Bronchial epithelial cell (primary cell): ENCODE results near the gene KRT36. TPM values are rescaled to one million over a fixed set of nuclear protein-coding genes. Genes with fewer than 3 reads are reported as not detected.

Source experiments
- DNase-seq: peaks from one replicate; pipeline ENCODE4 v3.0.0-alpha.2; 2010; ENCODE audit warnings: low read depth
- FAIRE-seq: peaks from 2 replicates; lab custom pipeline; 2011; peaks lifted over from hg19 to GRCh38; lab: Jason Lieb, UNC
- H3K27me3 ChIP-seq: 2 replicates; pipeline ENCODE4 v1.5.1; 2011; ENCODE audit warnings: low read length; ENCODE audit not compliant: control insufficient read depth, insufficient read depth
- H3K36me3 ChIP-seq: 2 replicates; pipeline ENCODE4 v1.5.1; 2011; ENCODE audit warnings: low read length; ENCODE audit not compliant: control insufficient read depth, insufficient read depth
- H3K4me3 ChIP-seq: 2 replicates; pipeline ENCODE4 v1.5.1; 2011; ENCODE audit warnings: mild to moderate bottlenecking, low read depth, low read length, control low read depth
- total RNA-seq: library from RNA; depleted of rRNA; stranded (reverse); fragments of >200 nt; gene quantifications from 2 replicates; pipeline ENCODE4 v1.2.1, GENCODE V29; 2014
- TF ChIP-seq, protein P1 (sequence below): IDR thresholded peaks from 2 replicates; pipeline ENCODE4 v1.5.1; 2011; ENCODE audit warnings: mild to moderate bottlenecking, moderate library complexity, low read length, control low read depth, inconsistent platforms; ENCODE audit not compliant: insufficient read depth, severe bottlenecking

The KRT36 gene
- total RNA-seq, 1 donor from 2014 or later: under 0.01 TPM

DNA sequence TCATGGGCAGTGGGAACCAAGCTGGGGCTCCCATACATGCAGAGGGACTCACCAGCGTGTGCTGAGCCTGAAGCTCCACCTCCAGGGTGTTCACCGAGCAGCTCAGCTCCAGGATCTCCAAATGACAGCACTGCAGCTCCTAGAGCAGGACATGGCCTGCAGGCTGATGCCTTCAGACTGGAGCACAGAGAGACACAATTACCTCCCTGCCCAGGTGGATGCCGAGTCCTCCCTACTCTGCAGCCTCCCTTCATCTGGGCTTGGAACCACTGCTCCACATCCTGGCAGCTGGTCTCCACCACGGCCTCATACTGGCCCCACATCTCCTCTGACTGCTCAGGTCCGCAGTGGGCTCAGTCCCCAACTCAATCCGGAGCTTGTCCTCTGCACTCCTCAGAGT, 40.7 kb downstream of the KRT36 start:
- Histone ChIP-seq H3K4me3 (no peak overlapping the region), H3K27me3 (no peaks in the 10 kb centered on the region), H3K36me3 (no peaks in the 10 kb centered on the region)
- TF ChIP-seq, protein P1, sequence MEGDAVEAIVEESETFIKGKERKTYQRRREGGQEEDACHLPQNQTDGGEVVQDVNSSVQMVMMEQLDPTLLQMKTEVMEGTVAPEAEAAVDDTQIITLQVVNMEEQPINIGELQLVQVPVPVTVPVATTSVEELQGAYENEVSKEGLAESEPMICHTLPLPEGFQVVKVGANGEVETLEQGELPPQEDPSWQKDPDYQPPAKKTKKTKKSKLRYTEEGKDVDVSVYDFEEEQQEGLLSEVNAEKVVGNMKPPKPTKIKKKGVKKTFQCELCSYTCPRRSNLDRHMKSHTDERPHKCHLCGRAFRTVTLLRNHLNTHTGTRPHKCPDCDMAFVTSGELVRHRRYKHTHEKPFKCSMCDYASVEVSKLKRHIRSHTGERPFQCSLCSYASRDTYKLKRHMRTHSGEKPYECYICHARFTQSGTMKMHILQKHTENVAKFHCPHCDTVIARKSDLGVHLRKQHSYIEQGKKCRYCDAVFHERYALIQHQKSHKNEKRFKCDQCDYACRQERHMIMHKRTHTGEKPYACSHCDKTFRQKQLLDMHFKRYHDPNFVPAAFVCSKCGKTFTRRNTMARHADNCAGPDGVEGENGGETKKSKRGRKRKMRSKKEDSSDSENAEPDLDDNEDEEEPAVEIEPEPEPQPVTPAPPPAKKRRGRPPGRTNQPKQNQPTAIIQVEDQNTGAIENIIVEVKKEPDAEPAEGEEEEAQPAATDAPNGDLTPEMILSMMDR: no peak
- FAIRE-seq (no peak), DNase-seq (no peak)

DNA sequence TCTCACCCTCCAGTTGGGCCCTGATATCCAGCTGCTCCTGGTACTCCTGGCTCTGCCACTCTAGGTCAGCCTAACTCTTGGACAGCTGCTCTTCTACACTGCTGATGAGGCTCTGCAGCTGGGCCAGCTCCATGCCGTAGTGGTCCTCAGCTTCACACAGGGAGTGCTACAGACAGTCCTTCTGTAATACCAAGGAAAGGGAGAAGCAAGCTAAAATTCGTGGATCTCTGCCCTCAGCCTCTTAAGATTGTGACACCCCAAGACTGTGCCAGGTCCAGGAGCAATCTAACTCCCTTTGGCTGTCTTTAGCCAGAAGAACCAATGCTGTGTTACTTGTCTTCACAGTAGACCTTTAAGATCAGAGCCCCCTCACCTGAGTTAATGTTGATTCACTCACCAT, 41.2 kb downstream of the KRT36 start:
- Histone ChIP-seq H3K4me3 (no peak overlapping the region), H3K36me3 (no peaks in the 10 kb centered on the region), H3K27me3 (no peaks in the 10 kb centered on the region)
- FAIRE-seq (peak; percentile 64), DNase-seq (no peak)
- TF ChIP-seq, protein P1: no peak

DNA sequence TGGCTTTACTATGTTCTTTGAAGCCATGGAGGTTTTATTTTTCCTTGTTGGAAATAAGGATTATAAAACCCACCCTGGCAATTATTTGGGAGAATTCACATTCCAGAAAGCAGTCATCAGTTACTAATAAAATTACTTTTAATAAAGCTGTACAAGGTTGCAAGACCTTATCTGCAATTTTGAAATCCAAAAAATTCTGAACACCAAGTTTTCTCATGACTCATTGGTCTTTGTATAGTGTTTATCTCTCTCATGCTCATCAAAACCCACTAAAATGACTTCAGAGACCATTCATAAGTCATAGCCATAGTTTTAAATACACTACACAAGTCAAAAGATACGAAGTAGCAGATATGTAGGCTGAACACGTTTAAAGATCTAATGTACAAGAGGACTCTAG, 42.9 kb downstream of the KRT36 start:
- no peak for DNase-seq
- no peak for FAIRE-seq
- Histone ChIP-seq H3K27me3 (no peaks in the 10 kb centered on the region), H3K36me3 (no peaks in the 10 kb centered on the region), H3K4me3 (no peak overlapping the region)
- TF ChIP-seq, protein P1: no peak

DNA sequence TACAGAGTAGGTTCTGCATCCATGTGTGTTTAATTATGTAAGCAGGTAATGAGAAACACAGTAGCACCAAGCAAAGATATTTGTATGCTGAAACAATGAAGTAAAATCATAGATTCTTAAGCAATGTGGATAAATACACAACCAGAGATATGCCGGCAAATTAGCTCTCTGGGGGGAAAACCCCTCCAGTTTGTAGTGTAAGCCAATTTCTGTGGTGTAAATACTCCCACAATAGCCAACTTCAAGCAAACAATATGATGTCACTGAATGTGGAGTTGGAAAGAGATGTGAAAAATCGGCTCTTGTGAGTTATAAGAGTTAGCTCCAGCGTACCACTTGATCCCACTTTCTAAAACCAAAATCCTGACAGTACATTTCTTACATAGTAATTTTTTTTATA, 45.1 kb downstream of the KRT36 start:
- no peak for FAIRE-seq
- TF ChIP-seq, protein P1: no peak
- no peaks in the 10 kb centered on the region for H3K27me3 ChIP-seq
- no peak overlapping the region for H3K4me3 ChIP-seq
- no peak for DNase-seq
- H3K36me3 ChIP-seq: no peaks in the 10 kb centered on the region

DNA sequence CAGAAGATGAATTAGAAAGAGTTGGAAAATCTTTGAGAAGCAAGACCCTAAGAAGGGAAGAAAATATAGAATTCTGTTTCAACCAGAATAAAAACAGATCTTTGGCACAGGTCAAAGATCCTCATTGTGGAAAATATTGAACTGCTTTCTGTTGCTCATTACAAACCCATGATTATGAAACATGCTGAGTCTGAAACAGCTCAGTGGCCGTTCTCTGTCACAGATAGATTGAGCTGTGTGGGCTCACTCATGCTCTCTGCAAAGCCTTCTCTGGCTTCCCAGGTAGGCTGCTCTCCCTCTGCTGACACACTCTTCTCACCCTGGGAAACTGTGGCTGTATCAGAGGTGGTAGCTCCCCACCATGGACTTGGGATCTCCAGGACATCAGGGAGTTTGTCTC, 45.5 kb downstream of the KRT36 start:
- FAIRE-seq (no peak), DNase-seq (no peak)
- Histone ChIP-seq H3K4me3 (no peak overlapping the region), H3K36me3 (no peaks in the 10 kb centered on the region), H3K27me3 (no peaks in the 10 kb centered on the region)
- TF ChIP-seq, protein P1: no peak

DNA sequence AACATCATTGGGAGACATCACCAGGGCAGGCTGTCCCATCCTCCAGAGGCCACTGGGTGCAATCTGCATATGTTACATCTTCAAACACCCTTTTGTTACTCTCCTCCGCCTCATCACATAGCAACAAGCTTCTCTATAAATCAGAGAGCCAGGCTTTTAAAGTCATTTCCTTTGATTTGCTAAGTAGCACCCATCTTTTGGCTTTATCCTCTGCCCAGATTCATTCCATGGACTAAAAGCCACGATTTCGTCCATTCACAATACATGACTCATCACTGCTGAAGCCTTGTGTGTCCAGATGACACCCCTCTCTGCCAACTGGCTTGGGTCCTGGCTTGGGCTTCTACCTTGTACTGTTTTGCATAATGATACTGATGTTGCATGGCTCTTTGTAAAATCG, 47.0 kb downstream of the KRT36 start:
- peak; percentile 18 for FAIRE-seq
- TF ChIP-seq, protein P1: no peak
- no peaks in the 10 kb centered on the region for H3K36me3 ChIP-seq

More for the DNA sequence above, 47.0 kb downstream of the KRT36 start:
- Histone ChIP-seq H3K4me3 (no peak overlapping the region), H3K27me3 (no peaks in the 10 kb centered on the region)
- DNase-seq: no peak
